Fibroblast of pulmonary artery (primary cell): ENCODE results near the gene GPR39.

Experiments used
- DNase-seq: peaks from one replicate; pipeline ENCODE4 v3.0.0-alpha.2; 2010; ENCODE audit warnings: low read depth
- H3K4me3 ChIP-seq: replicated peaks from 2 replicates; pipeline ENCODE4 v1.5.1; 2011; ENCODE audit warnings: low read depth, mild to moderate bottlenecking, control low read depth, low read length, moderate library complexity
- CTCF ChIP-seq: IDR thresholded peaks from 2 replicates; pipeline ENCODE4 v1.5.1; 2011; ENCODE audit warnings: mild to moderate bottlenecking, control low read depth, low read length, inconsistent platforms; ENCODE audit errors: missing control alignments

GPR39 gene

GRCh38 chr2:132547090-132547687 is 130.6 kb downstream of the GPR39 start:
- peak; percentile 82 for DNase-seq
- H3K4me3 ChIP-seq, result no peak overlapping the region
- peak; percentile 68 for TF ChIP-seq CTCF

- DNase-seq, result no peak
- no peak for TF ChIP-seq CTCF
- no peak overlapping the region for H3K4me3 ChIP-seq
Observed at GRCh38 chr2:132549935-132550670, 133.5 kb downstream of the GPR39 start.

GRCh38 chr2:132550946-132551345 is 134.3 kb downstream of the GPR39 start:
- no peak for DNase-seq
- no peak for TF ChIP-seq CTCF
- H3K4me3 ChIP-seq, result no peak overlapping the region

GRCh38 chr2:132557694-132558093 is 141.1 kb downstream of the GPR39 start:
- no peak for TF ChIP-seq CTCF
- no peak overlapping the region for H3K4me3 ChIP-seq
- DNase-seq, result no peak

- DNase-seq, result no peak
- H3K4me3 ChIP-seq, result no peak overlapping the region
- TF ChIP-seq CTCF, result no peak
Observed at GRCh38 chr2:132559326-132559725, 142.7 kb downstream of the GPR39 start.

GRCh38 chr2:132559921-132560320 is 143.3 kb downstream of the GPR39 start:
- DNase-seq, result no peak
- no peak overlapping the region for H3K4me3 ChIP-seq
- no peak for TF ChIP-seq CTCF

GRCh38 chr2:132560562-132560961 is 144.0 kb downstream of the GPR39 start:
- TF ChIP-seq CTCF, result no peak
- no peak overlapping the region for H3K4me3 ChIP-seq
- DNase-seq, result no peak
